ENCODE results near the gene PRKCE.

Gene PRKCE

DNA sequence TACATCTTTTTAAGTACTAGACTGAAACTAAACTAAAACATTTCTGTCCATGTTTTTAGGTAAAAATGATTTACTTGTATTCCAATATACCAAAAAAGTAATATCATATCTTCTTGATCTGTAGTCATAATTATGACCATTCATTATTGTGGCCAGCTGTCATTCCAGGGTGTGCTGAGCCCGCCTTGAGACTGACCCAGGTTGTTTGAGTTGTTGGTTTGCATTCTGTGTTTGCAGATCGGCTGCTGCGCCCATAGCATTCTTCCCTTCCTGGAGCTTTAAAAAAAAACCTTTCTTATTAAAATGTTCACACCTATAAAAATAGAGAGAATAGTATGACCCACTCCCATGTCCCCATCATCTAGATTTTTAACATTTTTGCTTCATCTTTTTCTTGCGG lies 101.9 kb downstream of the PRKCE start:
- no peak for DNase-seq (ENCODE audit: low read depth)
- H3K4me3 ChIP-seq (ENCODE audit: low read depth, low read length) = no peak overlapping the region
- TF ChIP-seq, protein P1, sequence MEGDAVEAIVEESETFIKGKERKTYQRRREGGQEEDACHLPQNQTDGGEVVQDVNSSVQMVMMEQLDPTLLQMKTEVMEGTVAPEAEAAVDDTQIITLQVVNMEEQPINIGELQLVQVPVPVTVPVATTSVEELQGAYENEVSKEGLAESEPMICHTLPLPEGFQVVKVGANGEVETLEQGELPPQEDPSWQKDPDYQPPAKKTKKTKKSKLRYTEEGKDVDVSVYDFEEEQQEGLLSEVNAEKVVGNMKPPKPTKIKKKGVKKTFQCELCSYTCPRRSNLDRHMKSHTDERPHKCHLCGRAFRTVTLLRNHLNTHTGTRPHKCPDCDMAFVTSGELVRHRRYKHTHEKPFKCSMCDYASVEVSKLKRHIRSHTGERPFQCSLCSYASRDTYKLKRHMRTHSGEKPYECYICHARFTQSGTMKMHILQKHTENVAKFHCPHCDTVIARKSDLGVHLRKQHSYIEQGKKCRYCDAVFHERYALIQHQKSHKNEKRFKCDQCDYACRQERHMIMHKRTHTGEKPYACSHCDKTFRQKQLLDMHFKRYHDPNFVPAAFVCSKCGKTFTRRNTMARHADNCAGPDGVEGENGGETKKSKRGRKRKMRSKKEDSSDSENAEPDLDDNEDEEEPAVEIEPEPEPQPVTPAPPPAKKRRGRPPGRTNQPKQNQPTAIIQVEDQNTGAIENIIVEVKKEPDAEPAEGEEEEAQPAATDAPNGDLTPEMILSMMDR (IDR thresholded peaks at IDR 0.05; ENCODE audit: low read depth, low read length, missing control alignments) = no peak

DNA sequence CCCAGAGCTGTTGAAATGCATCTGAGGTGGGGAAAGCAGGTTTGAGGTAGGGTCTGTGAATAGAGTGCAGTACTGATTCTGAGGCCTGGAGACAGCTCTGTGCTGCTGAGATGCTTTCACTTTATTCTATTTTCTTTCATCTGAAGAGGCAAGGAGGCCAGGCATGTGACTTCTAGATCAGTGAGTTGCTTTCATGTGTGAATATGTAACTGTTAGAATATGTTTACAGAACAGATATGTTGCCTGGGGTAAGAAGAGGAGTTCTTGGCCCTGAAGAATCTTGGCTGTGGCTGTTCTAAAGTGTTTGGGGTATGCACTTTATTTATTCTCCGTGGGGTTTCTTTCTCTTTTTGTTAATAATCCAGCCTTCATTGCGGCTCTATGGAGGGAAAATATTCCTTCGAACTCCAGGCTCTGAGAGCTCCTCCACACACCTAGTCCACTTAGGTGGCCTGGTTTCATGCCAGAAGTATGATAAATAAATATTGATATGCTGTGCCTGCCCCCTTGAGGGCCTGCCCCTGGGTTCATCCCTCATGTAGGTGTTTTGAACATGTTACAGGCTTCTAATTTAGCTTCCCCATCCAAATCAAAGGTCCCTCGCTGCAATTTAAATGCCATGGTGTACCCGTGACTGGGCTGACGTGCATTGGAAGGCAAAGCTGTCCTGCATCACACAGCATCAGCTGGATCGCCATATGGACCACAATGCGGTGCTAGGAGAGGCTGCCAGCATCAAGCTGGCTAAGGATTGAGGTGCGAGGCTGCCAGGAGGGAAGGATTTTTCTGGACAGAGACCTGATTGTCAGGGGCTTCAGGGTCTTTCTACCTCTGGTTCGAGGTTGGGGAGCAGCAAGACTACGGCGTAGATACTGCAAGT lies 102.9 kb downstream of the PRKCE start:
- DNase-seq (ENCODE audit: low read depth) = no peak

DNA sequence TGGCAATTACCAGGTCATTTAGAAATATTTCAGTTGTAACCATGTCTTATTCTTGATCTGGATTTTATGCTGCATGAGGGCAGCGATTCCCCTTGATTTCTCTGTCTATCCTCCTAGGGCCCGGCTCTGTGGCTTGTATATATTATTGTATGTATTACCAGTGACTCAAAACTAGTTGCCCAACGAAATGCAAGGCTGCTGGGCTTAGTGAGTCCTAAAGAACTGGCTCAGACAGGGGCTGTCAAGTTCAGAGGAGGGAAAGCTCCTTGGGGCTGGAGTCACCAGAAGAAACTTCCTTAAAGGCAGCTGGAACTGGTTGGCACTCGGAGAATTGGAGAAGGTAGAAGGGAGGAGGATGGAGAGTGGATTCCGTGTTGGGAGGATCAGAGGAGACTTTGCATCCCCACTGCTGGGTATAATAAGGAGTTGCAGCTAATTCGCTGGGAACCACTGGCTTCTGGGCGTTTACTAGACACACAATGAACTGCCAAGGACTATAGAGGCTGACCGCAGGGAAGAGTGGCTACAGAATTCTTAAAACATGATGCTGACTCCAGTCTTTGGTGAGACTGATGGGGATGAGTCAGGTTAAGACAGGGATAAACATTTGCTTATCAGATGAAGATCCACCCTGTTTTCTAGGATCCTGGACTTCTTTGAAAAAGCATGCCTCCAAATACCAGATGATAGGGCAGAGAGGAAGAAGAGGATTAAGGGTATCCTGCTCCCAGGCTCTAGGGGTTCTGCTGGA lies 104.3 kb downstream of the PRKCE start:
- DNase-seq (ENCODE audit: low read depth) = no peak
- TF ChIP-seq, protein P1 (IDR thresholded peaks at IDR 0.05; ENCODE audit: low read depth, low read length, missing control alignments) = no peak
- no peak overlapping the region for H3K4me3 ChIP-seq (ENCODE audit: low read depth, low read length)

More for the DNA sequence above, 102.9 kb downstream of the PRKCE start:
- no peak overlapping the region for H3K4me3 ChIP-seq (ENCODE audit: low read depth, low read length)
- TF ChIP-seq, protein P1 (IDR thresholded peaks at IDR 0.05; ENCODE audit: low read depth, low read length, missing control alignments) = no peak

DNA sequence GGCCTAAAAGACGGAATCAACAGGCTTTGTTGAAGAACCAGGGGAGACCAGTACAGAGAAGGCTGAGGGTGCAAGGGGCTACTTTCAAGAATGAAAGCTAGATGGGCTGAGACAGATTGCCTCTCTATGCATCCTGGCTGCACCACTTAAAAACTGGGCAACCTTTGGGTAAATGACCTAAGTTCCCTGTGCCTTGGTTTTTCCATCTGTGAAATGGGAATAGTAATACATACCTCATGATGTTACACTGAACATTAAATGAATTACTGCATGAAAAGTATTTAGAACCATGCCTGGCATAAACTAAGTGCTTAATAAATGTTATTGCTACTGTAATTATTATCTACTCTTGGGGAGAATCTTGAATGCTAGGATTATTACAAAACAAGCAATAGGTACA lies 106.5 kb downstream of the PRKCE start:
- DNase-seq (ENCODE audit: low read depth) = no peak
- H3K4me3 ChIP-seq (ENCODE audit: low read depth, low read length) = no peak overlapping the region
- TF ChIP-seq, protein P1 (IDR thresholded peaks at IDR 0.05; ENCODE audit: low read depth, low read length, missing control alignments) = no peak

DNA sequence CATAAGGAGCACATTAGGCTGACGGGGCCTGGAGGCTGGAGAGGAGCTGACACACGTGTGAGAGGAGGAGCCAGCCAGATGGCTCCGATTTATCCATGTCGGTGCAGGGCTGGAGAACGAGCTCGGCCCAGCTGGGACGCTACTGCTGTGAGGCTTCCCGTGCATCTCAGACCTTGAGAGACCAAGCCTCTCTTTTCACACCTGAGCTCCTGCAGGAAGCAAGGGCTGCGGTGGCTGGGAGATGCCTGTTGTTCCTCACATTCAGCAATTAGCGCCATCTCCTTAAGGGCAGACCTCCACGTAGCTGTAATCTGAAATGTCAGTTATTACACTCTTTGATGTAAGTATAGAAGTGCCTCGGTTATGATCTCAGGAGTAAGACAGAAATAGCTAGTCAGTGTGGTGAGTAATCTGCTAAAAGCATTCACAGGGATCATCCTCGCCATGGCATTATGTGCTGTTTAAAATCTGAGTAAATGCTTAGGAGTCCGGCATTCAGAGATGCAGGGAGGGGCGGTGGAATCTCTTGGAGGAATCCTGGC lies 107.9 kb downstream of the PRKCE start:
- no peak overlapping the region for H3K4me3 ChIP-seq (ENCODE audit: low read depth, low read length)
- DNase-seq (ENCODE audit: low read depth) = no peak
- TF ChIP-seq, protein P1 (IDR thresholded peaks at IDR 0.05; ENCODE audit: low read depth, low read length, missing control alignments) = no peak

DNA sequence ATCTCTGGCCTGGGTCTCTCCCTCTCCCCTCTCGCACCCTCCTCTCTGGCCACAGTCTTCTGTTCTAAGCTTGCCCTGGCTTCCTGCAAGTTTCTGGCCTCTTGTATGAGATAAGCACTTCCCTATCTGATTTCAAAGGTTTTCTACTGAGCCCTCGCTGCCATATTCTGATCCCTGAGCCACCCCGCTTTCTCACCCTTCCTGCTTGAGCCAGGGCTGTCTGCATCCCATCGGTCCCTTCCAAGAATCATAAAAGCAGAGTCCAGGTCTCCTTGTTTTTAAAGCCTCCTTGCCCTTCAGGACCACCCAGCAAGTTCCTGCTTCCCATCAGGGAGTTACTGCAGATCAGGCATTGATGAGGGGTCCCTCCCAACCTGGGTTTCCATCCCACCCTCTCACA lies 110.2 kb downstream of the PRKCE start:
- TF ChIP-seq, protein P1 (IDR thresholded peaks at IDR 0.05; ENCODE audit: low read depth, low read length, missing control alignments) = no peak
- DNase-seq (ENCODE audit: low read depth) = no peak
- H3K4me3 ChIP-seq (ENCODE audit: low read depth, low read length) = no peak overlapping the region
